Activated naive CD4-positive, alpha-beta T cell treated with anti-CD3 and anti-CD28 coated beads for 36 hours (primary cell): Measurements from ENCODE around the gene DPP4. TPM values are rescaled to one million over a fixed set of nuclear protein-coding genes. Genes with fewer than 3 reads are reported as not detected.
A peak's percentile ranks its signal among the peaks of the same experiment; 100 is the strongest.
"Not testable (repeated sequence)": the region's sequence is repeated elsewhere in the genome, so short reads cannot be mapped to it uniquely, and the experiment has no call there.

Experiments
- CTCF ChIA-PET: fragments of 350-600 bp; sonication (Branson Sonifier 250); formaldehyde crosslinking; loops from one replicate; lab custom pipeline; 2021; ENCODE audit warnings: antibody characterized with exemption; lab: Charles Lee
- DNase-seq: peaks from one replicate; pipeline ENCODE4 v3.0.0-alpha.2; 2020
- H3K27ac Mint-ChIP-seq: one replicate; pipeline ENCODE4 v1.8.0; 2021; ENCODE audit warnings: mild to moderate bottlenecking, mixed read lengths
- H3K27me3 Mint-ChIP-seq: one replicate; pipeline ENCODE4 v1.8.0; 2021; ENCODE audit warnings: low read depth, mixed read lengths
- H3K36me3 Mint-ChIP-seq: one replicate; pipeline ENCODE4 v1.8.0; 2021; ENCODE audit warnings: low read depth, mixed read lengths
- H3K4me1 Mint-ChIP-seq: one replicate; pipeline ENCODE4 v1.8.0; 2021; ENCODE audit warnings: low read depth, mixed read lengths
- H3K4me3 Mint-ChIP-seq: one replicate; pipeline ENCODE4 v1.8.0; 2021; ENCODE audit warnings: mild to moderate bottlenecking, moderate library complexity, mixed read lengths
- H3K9me3 Mint-ChIP-seq: one replicate; pipeline ENCODE4 v1.8.0; 2021; ENCODE audit warnings: mixed read lengths
- intact Hi-C: fragments of 100-400 bp; cut with micrococcal nuclease; formaldehyde crosslinking; loops from one replicate; pipeline ENCODE4 v1.15.1; 2023
- total RNA-seq, 2 experiments: library from RNA; stranded (reverse); gene quantifications; one replicate each; pipeline ENCODE4 v1.2.3, GENCODE V29; 2021

Gene DPP4
- total RNA-seq, 2 experiments from 2014 or later = 11.9 to 12.9 TPM

- CTCF ChIA-PET = no interaction called here
- Mint-ChIP-seq H3K4me3 (no peak overlapping the region), H3K9me3 (no peaks in the 10 kb centered on the region), H3K27ac (no peak overlapping the region), H3K36me3 (no peaks in the 10 kb centered on the region), H3K4me1 (peaks cover 37% of the 10 kb centered on the region), H3K27me3 (no peaks in the 10 kb centered on the region)
- no peak for DNase-seq
- intact Hi-C loops = loop anchor here (5.0 kb wide), 1 partner anchor 802 kb away; no protein-coding TSS in a partner anchor
Observed at GRCh38 chr2:161969159-161969558, 104.9 kb downstream of the DPP4 start.

DNA sequence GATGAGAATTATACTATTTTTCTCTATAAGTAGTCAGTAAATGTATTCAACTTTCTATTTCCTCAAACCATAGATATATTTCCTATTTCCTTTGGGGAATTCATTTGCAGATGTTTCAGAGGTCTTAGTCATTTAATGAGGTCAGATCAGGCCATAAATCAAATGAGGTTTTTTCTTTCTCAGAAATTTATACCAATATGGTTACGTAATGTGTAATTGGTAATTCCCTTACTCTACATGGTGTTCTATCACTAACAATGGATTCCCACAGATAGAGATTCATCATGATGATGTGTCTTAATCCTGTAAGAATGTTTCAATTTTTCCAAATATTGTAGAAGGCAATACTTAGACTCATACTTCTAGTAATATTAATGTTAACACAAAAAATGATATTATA, 108.0 kb downstream of the DPP4 start:
- Mint-ChIP-seq H3K4me3 (no peak overlapping the region), H3K27me3 (no peaks in the 10 kb centered on the region), H3K4me1 (peaks cover 28% of the 10 kb centered on the region), H3K36me3 (no peaks in the 10 kb centered on the region), H3K27ac (no peak overlapping the region), H3K9me3 (no peaks in the 10 kb centered on the region)
- CTCF ChIA-PET = no interaction called here
- no peak for DNase-seq
- intact Hi-C loops = loop anchor here (1.0 to 5.0 kb wide), 7 partner anchors 13 to 889 kb away; no protein-coding TSS in a partner anchor

- no peaks in the 10 kb centered on the region for H3K36me3 Mint-ChIP-seq
- peak overlapping the region; percentile 42 for H3K27ac Mint-ChIP-seq
- H3K27me3 Mint-ChIP-seq = no peaks in the 10 kb centered on the region
- no peak overlapping the region for H3K4me3 Mint-ChIP-seq
- CTCF ChIA-PET = interaction anchor here (1.2 kb wide), 1 partner anchor 8 kb away, joined by 3 read pairs; no protein-coding TSS in a partner anchor
- peaks cover 28% of the 10 kb centered on the region for H3K4me1 Mint-ChIP-seq
- intact Hi-C loops = loop anchor here (1.0 to 5.0 kb wide), 3 partner anchors 11 to 887 kb away; no protein-coding TSS in a partner anchor
- no peaks in the 10 kb centered on the region for H3K9me3 Mint-ChIP-seq
- no peak for DNase-seq
Observed at GRCh38 chr2:161964160-161964559, 109.9 kb downstream of the DPP4 start.

- H3K9me3 Mint-ChIP-seq = no peaks in the 10 kb centered on the region
- no peaks in the 10 kb centered on the region for H3K36me3 Mint-ChIP-seq
- intact Hi-C loops = loop anchor here (5.0 kb wide), 1 partner anchor 840 kb away; no protein-coding TSS in a partner anchor
- no peak overlapping the region for H3K27ac Mint-ChIP-seq
- H3K4me3 Mint-ChIP-seq = no peak overlapping the region
- peaks cover 30% of the 10 kb centered on the region for H3K4me1 Mint-ChIP-seq
- CTCF ChIA-PET = interaction anchor here (0.6 kb wide), 1 partner anchor 76 kb away, joined by 3 read pairs; no protein-coding TSS in a partner anchor
- no peaks in the 10 kb centered on the region for H3K27me3 Mint-ChIP-seq
- no peak for DNase-seq
Observed at GRCh38 chr2:161962160-161962559, 111.9 kb downstream of the DPP4 start.

DNA sequence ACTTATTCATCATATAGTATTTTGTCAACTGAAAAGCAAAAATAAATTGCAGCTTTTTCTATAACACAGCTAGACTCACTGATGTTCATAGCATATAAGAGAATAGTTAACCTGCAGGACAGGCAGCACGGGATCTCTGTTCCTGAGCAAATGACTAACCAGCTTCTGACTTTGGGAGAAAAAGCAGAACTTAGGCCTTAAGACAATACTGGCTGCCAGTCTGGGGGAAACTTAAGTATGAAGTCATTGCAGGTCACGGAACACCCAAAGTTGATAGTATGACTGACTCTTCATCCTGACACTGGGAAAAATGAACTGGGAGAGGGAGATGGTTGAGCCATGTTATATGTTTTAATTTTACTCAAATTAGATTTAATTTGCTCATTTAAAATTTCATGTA, 113.0 kb downstream of the DPP4 start:
- CTCF ChIA-PET = no interaction called here
- Mint-ChIP-seq H3K9me3 (no peaks in the 10 kb centered on the region), H3K4me1 (peaks cover 36% of the 10 kb centered on the region), H3K27ac (no peak overlapping the region), H3K27me3 (no peaks in the 10 kb centered on the region), H3K4me3 (no peak overlapping the region), H3K36me3 (no peaks in the 10 kb centered on the region)
- intact Hi-C loops = loop anchor here (5.0 kb wide), 1 partner anchor 839 kb away; no protein-coding TSS in a partner anchor
- no peak for DNase-seq

DNA sequence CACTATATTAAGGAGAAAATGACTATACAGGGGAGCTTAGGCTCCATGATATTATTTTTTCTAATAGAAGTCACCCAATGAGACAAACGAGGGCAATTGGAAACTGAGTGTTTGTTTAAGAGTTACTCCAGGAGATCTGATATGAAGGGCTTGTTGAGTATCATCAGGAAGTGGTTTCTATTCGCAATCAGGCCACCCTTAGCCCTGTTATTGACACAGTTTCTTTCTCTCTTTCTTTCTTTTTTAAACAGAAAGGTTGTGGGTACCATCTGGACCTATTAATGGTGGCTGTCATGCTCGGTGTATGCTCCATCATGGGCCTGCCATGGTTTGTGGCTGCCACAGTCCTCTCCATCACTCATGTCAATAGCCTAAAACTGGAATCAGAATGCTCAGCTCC, 117.3 kb downstream of the DPP4 start:
- H3K36me3 Mint-ChIP-seq = no peaks in the 10 kb centered on the region
- H3K27ac Mint-ChIP-seq = no peak overlapping the region
- DNase-seq = no peak
- CTCF ChIA-PET = no interaction called here
- no peaks in the 10 kb centered on the region for H3K27me3 Mint-ChIP-seq
- H3K4me3 Mint-ChIP-seq = no peak overlapping the region
- intact Hi-C loops = loop anchor here (10.0 kb wide), 1 partner anchor 1472 kb away; no protein-coding TSS in a partner anchor
- H3K4me1 Mint-ChIP-seq = peaks cover 53% of the 10 kb centered on the region
- no peaks in the 10 kb centered on the region for H3K9me3 Mint-ChIP-seq

- CTCF ChIA-PET = interaction anchor here (0.8 to 1.5 kb wide), 3 partner anchors 9 to 167 kb away, joined by 3 to 8 read pairs (median 6); no protein-coding TSS in a partner anchor
- no peaks in the 10 kb centered on the region for H3K9me3 Mint-ChIP-seq
- no peaks in the 10 kb centered on the region for H3K36me3 Mint-ChIP-seq
- intact Hi-C loops = loop anchor here (10.0 kb wide), 1 partner anchor 1470 kb away; no protein-coding TSS in a partner anchor
- no peak for DNase-seq
- H3K4me1 Mint-ChIP-seq = peaks cover 53% of the 10 kb centered on the region
- peak overlapping the region; percentile 51 for H3K27ac Mint-ChIP-seq
- H3K27me3 Mint-ChIP-seq = no peaks in the 10 kb centered on the region
- no peak overlapping the region for H3K4me3 Mint-ChIP-seq
Observed at GRCh38 chr2:161955211-161955610, 118.8 kb downstream of the DPP4 start.

DNA sequence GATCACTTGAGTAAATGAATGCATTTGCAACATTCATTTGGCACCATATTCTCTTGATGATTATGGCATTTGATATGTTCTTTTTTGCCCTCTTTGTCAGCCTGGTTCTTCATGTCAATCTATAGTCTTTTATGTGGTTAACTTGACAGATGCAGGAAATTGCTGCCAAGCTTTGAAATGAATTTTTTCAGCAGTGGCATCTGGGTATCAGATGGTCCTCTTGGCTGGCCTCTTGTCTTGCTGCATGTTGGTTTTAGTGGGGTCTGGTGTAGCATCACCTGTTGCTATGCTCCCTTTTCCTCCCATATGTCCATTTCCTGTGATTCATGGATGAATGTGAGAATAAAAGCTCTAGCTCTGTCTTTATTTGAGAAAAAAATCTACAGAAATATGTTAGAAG, 119.9 kb downstream of the DPP4 start:
- intact Hi-C loops = loop anchor here (5.0 to 10.0 kb wide), 3 partner anchors 97 to 1469 kb away; no protein-coding TSS in a partner anchor
- no peaks in the 10 kb centered on the region for H3K36me3 Mint-ChIP-seq
- no peak overlapping the region for H3K4me3 Mint-ChIP-seq
- DNase-seq = peak; percentile 18
- H3K9me3 Mint-ChIP-seq = no peaks in the 10 kb centered on the region
- H3K4me1 Mint-ChIP-seq = peaks cover 53% of the 10 kb centered on the region
- CTCF ChIA-PET = interaction anchor here (0.6 to 1.5 kb wide), 8 partner anchors 8 to 384 kb away, joined by 3 to 8 read pairs (median 4); no protein-coding TSS in a partner anchor
- H3K27me3 Mint-ChIP-seq = no peaks in the 10 kb centered on the region
- H3K27ac Mint-ChIP-seq = peak overlapping the region; percentile 88

- not testable (repeated sequence) for DNase-seq, H3K4me3 Mint-ChIP-seq, H3K9me3 Mint-ChIP-seq, H3K27me3 Mint-ChIP-seq, H3K36me3 Mint-ChIP-seq
- H3K27ac Mint-ChIP-seq = peak overlapping the region; percentile 88
- H3K4me1 Mint-ChIP-seq = peaks cover 52% of the 10 kb centered on the region
- intact Hi-C loops = loop anchor here (1.0 to 10.0 kb wide), 8 partner anchors 11 to 1469 kb away; partner anchors contain the start of genes IFIH1 and PSMD14
- CTCF ChIA-PET = interaction anchor here (0.6 to 1.5 kb wide), 6 partner anchors 20 to 169 kb away, joined by 3 to 7 read pairs (median 4); no protein-coding TSS in a partner anchor
Observed at GRCh38 chr2:161953367-161953766, 120.6 kb downstream of the DPP4 start.

DNA sequence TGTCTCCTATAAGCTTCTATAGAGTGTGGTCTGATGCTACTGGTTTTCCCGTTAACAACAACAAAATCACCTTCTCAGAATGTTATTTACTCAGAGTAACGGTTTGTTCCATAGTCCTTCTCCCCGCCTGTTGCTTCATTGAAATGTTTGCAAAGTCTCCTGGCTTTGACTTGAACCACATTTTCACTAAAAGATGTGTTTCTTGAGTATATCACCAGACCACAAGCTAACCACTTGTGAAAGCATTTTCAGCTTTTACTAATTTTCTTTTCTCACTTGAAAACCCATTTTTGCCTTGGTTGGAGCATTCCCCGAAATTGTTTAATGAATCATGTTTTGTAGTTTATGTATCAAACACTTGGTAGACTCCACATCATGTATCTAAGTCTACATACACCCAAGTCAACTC, 121.2 kb downstream of the DPP4 start:
- H3K4me3 Mint-ChIP-seq = peak overlapping the region; percentile 0
- CTCF ChIA-PET = interaction anchor here (0.8 to 1.5 kb wide), 5 partner anchors 21 to 172 kb away, joined by 3 to 7 read pairs (median 3); no protein-coding TSS in a partner anchor
- H3K36me3 Mint-ChIP-seq = no peaks in the 10 kb centered on the region
- DNase-seq = peak; percentile 53
- intact Hi-C loops = loop anchor here (1.0 to 10.0 kb wide), 16 partner anchors 12 to 1468 kb away; partner anchors contain the start of genes IFIH1 and PSMD14
- H3K27ac Mint-ChIP-seq = peak overlapping the region; percentile 88
- no peaks in the 10 kb centered on the region for H3K27me3 Mint-ChIP-seq
- H3K4me1 Mint-ChIP-seq = peaks cover 53% of the 10 kb centered on the region
- H3K9me3 Mint-ChIP-seq = no peaks in the 10 kb centered on the region

DNA sequence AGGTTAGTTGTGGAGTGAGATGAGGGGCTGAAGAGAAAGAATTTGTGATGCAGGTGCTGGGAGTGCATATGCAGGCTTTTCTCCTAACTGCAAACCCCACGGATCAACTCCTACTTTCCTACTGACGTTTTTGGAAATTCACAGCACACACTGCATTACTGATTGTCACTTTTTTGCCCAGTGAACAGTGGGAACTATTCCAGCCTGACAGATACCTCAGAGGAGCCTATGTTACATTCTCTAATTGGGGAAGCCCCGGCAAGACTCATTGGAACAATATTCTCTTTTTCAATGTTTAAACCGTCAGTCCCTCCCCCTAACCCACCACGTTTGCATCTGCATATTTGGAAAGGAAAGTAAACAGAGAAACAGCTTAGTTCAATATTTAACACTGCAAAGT, 126.2 kb downstream of the DPP4 start:
- CTCF ChIA-PET = interaction anchor here (1.1 to 4.3 kb wide), 5 partner anchors 10 to 360 kb away, joined by 3 to 57 read pairs (median 5); no protein-coding TSS in a partner anchor
- intact Hi-C loops = loop anchor here (1.0 to 5.0 kb wide), 3 partner anchors 176 to 726 kb away; no protein-coding TSS in a partner anchor
- H3K36me3 Mint-ChIP-seq = no peaks in the 10 kb centered on the region
- no peak overlapping the region for H3K27ac Mint-ChIP-seq
- no peaks in the 10 kb centered on the region for H3K27me3 Mint-ChIP-seq
- no peak for DNase-seq
- H3K4me1 Mint-ChIP-seq = peaks cover 24% of the 10 kb centered on the region
- H3K4me3 Mint-ChIP-seq = no peak overlapping the region
- H3K9me3 Mint-ChIP-seq = no peaks in the 10 kb centered on the region

- H3K4me3 Mint-ChIP-seq = no peak overlapping the region
- peaks cover 20% of the 10 kb centered on the region for H3K4me1 Mint-ChIP-seq
- CTCF ChIA-PET = interaction anchor here (0.7 to 4.3 kb wide), 15 partner anchors 9 to 366 kb away, joined by 3 to 57 read pairs (median 6); no protein-coding TSS in a partner anchor
- H3K36me3 Mint-ChIP-seq = no peaks in the 10 kb centered on the region
- H3K9me3 Mint-ChIP-seq = no peaks in the 10 kb centered on the region
- DNase-seq = no peak
- no peaks in the 10 kb centered on the region for H3K27me3 Mint-ChIP-seq
- H3K27ac Mint-ChIP-seq = no peak overlapping the region
- intact Hi-C loops = loop anchor here (2.0 to 5.0 kb wide), 2 partner anchors 523 to 725 kb away; no protein-coding TSS in a partner anchor
Observed at GRCh38 chr2:161947406-161947805, 126.6 kb downstream of the DPP4 start.
